H1 (cell line): ENCODE measurements around the gene CFH. TPM values are rescaled to one million over a fixed set of nuclear protein-coding genes. Genes with fewer than 3 reads are reported as not detected.
A peak's percentile ranks its signal among the peaks of the same experiment; 100 is the strongest.

Experiments
- CTCF ChIA-PET: fragments of 300-600 bp; sonication (Branson Sonifier 250); formaldehyde crosslinking; loops from one replicate; lab custom pipeline; 2021; ENCODE audit not compliant: partially characterized antibody; lab: Charles Lee
- POLR2A ChIA-PET: fragments of 300-600 bp; sonication (Branson Sonifier 250); formaldehyde crosslinking; loops from one replicate; lab custom pipeline; 2021; ENCODE audit warnings: inconsistent platforms; ENCODE audit not compliant: partially characterized antibody; lab: Charles Lee
- DNase-seq, 2 experiments: peaks; one replicate each; pipeline versions ENCODE4 v3.0.0 to v3.0.0-alpha.2; 2010 to 2022; ENCODE audit warnings: low spot score in 2 of 2, low read depth in 1 of 2, mixed read lengths in 1 of 2
- FAIRE-seq: peaks from 2 replicates; lab custom pipeline; 2011; peaks lifted over from hg19 to GRCh38; lab: Jason Lieb, UNC
- H2AFZ ChIP-seq: 2 replicates; pipeline ENCODE4 v1.8.1; 2012; ENCODE audit warnings: low read length, inconsistent platforms
- H2AK5ac ChIP-seq: 2 replicates; pipeline ENCODE4 v1.6.1; 2013; ENCODE audit warnings: low read depth, low read length
- H2BK120ac ChIP-seq: replicated peaks from 2 replicates; pipeline ENCODE3; 2013; ENCODE audit warnings: low read depth, low read length, inconsistent platforms
- H2BK12ac ChIP-seq: 2 replicates; pipeline ENCODE4 v1.6.1; 2013; ENCODE audit warnings: low read depth, low read length
- H2BK15ac ChIP-seq: 2 replicates; pipeline ENCODE4 v1.6.1; 2013; ENCODE audit warnings: low read length
- H2BK20ac ChIP-seq: 2 replicates; pipeline ENCODE4 v1.6.1; 2013; ENCODE audit warnings: low read length
- H2BK5ac ChIP-seq: 2 replicates; pipeline ENCODE4 v1.6.1; 2013; ENCODE audit warnings: low read depth, low read length
- H3K14ac ChIP-seq: 2 replicates; pipeline ENCODE4 v1.6.1; 2013; ENCODE audit warnings: inconsistent platforms; ENCODE audit not compliant: insufficient read length
- H3K18ac ChIP-seq: 2 replicates; pipeline ENCODE4 v1.6.1; 2013; ENCODE audit warnings: low read length; ENCODE audit errors: extremely low read depth
- H3K23ac ChIP-seq: 2 replicates; pipeline ENCODE4 v1.6.1; 2013; ENCODE audit warnings: inconsistent platforms; ENCODE audit not compliant: insufficient read length
- H3K23me2 ChIP-seq: 2 replicates; pipeline ENCODE4 v1.6.1; 2013; ENCODE audit warnings: low read depth, low read length
- H3K27ac ChIP-seq: 2 replicates; pipeline ENCODE4 v1.6.1; 2011; ENCODE audit warnings: low read depth, low read length, inconsistent platforms
- H3K27me3 ChIP-seq, 4 experiments: replicated peaks in 1 of 4; 1 replicate in 1 of 4; 2 replicates in 3 of 4; pipeline versions ENCODE4 v1.6.1 to v1.8.1; 2011 to 2013; ENCODE audit warnings: low read length in 3 of 4, mild to moderate bottlenecking in 3 of 4, inconsistent platforms in 2 of 4, mixed read lengths in 2 of 4, moderate library complexity in 1 of 4; ENCODE audit not compliant: control insufficient read depth in 3 of 4, insufficient read depth in 3 of 4; ENCODE audit errors: extremely low read depth in 1 of 4
- H3K36me3 ChIP-seq, 4 experiments: 2 replicates each; pipeline versions ENCODE4 v1.6.1 to v1.8.1; 2011 to 2013; ENCODE audit warnings: mild to moderate bottlenecking in 4 of 4, low read length in 3 of 4, moderate library complexity in 2 of 4, control low read depth in 1 of 4, inconsistent platforms in 1 of 4; ENCODE audit not compliant: insufficient read depth in 4 of 4, control insufficient read depth in 2 of 4
- H3K4ac ChIP-seq: replicated peaks from 2 replicates; pipeline ENCODE3; 2013; ENCODE audit warnings: low read length, low read depth, mixed read lengths, inconsistent platforms; ENCODE audit not compliant: insufficient read length
- H3K4me1 ChIP-seq, 4 experiments: replicated peaks in 1 of 4; 1 replicate in 1 of 4; 2 replicates in 3 of 4; pipeline versions ENCODE4 v1.6.1 to v1.8.1; 2011 to 2013; ENCODE audit warnings: low read length in 3 of 4, inconsistent platforms in 2 of 4, mixed read lengths in 1 of 4; ENCODE audit not compliant: insufficient read depth in 4 of 4, control insufficient read depth in 3 of 4
- H3K4me2 ChIP-seq, 2 experiments: 2 replicates each; pipeline versions ENCODE4 v1.6.1 to v1.8.1; 2011 to 2013; ENCODE audit warnings: low read depth in 2 of 2, low read length in 2 of 2, control low read depth in 1 of 2, inconsistent platforms in 1 of 2, mild to moderate bottlenecking in 1 of 2; ENCODE audit not compliant: insufficient read depth in 1 of 2
- H3K4me3 ChIP-seq, 4 experiments: fragments of 200-600, 300-600 bp in 1 of 4; sonication (generic), shearing (Covaris generic), sonication (Bioruptor Twin) in 1 of 4; 2 replicates each; pipeline versions ENCODE4 v1.5.1 to v1.8.1; 2011 to 2016; ENCODE audit warnings: low read length in 4 of 4, low read depth in 3 of 4, control low read depth in 2 of 4, inconsistent platforms in 2 of 4, mild to moderate bottlenecking in 2 of 4, mixed read lengths in 1 of 4, moderate library complexity in 1 of 4; ENCODE audit not compliant: insufficient read depth in 2 of 4; ENCODE audit errors: extremely low read depth in 1 of 4
- H3K56ac ChIP-seq: replicated peaks from 2 replicates; pipeline ENCODE3; 2013; ENCODE audit warnings: low read depth, mild to moderate bottlenecking, mixed read lengths, low read length, inconsistent platforms; ENCODE audit not compliant: insufficient read length
- H3K79me1 ChIP-seq: 2 replicates; pipeline ENCODE4 v1.6.1; 2013; ENCODE audit warnings: low read depth, low read length, control low read depth
- H3K79me2 ChIP-seq, 2 experiments: 2 replicates each; pipeline versions ENCODE4 v1.6.1 to v1.8.1; 2012 to 2013; ENCODE audit warnings: low read length in 2 of 2, mild to moderate bottlenecking in 2 of 2, inconsistent platforms in 1 of 2; ENCODE audit not compliant: insufficient read depth in 2 of 2, control insufficient read depth in 1 of 2
- H3K9ac ChIP-seq, 4 experiments: replicated peaks in 1 of 4; 1 replicate in 1 of 4; 2 replicates in 3 of 4; pipeline versions ENCODE4 v1.6.1 to v1.8.1; 2011 to 2013; ENCODE audit warnings: low read depth in 3 of 4, low read length in 3 of 4, control low read depth in 2 of 4, mild to moderate bottlenecking in 2 of 4, moderate library complexity in 2 of 4, inconsistent platforms in 1 of 4; ENCODE audit errors: extremely low read depth in 1 of 4
- H3K9me3 ChIP-seq, 2 experiments: 2 replicates each; pipeline versions ENCODE4 v1.6.1 to v1.8.1; 2012 to 2013; ENCODE audit warnings: mild to moderate bottlenecking in 2 of 2, moderate library complexity in 2 of 2, control low read depth in 1 of 2, inconsistent platforms in 1 of 2, low read depth in 1 of 2, low read length in 1 of 2, mixed read lengths in 1 of 2; ENCODE audit not compliant: insufficient read depth in 2 of 2
- H4K20me1 ChIP-seq, 2 experiments: replicated peaks in 1 of 2; 2 replicates each; pipeline versions ENCODE3 to v1.8.1; 2011 to 2013; ENCODE audit warnings: inconsistent platforms in 2 of 2, low read length in 2 of 2, mild to moderate bottlenecking in 1 of 2; ENCODE audit not compliant: insufficient read depth in 2 of 2, control insufficient read depth in 1 of 2
- H4K5ac ChIP-seq: 2 replicates; pipeline ENCODE4 v1.6.1; 2013; ENCODE audit warnings: low read length, low read depth, mixed read lengths, inconsistent platforms; ENCODE audit not compliant: insufficient read length
- H4K8ac ChIP-seq: 2 replicates; pipeline ENCODE4 v1.8.0; 2013; ENCODE audit warnings: mild to moderate bottlenecking, moderate library complexity, low read length, inconsistent platforms; ENCODE audit not compliant: insufficient read depth; ENCODE audit errors: extremely low read depth
- H4K91ac ChIP-seq: replicated peaks from 2 replicates; pipeline ENCODE3; 2013; ENCODE audit warnings: low read length, mixed read lengths, inconsistent platforms; ENCODE audit not compliant: insufficient read length
- ATF2 ChIP-seq: IDR thresholded peaks from 2 replicates; pipeline ENCODE4 v1.6.1; 2012; ENCODE audit warnings: low read length, inconsistent platforms
- BRCA1 ChIP-seq: IDR thresholded peaks from 2 replicates; pipeline ENCODE4 v1.6.1; 2012; ENCODE audit warnings: low read depth, low read length, improper control_type of control experiment
- EP300 ChIP-seq, 2 experiments: IDR thresholded peaks; 1 replicate in 1 of 2; 2 replicates in 1 of 2; pipeline ENCODE4 v1.6.1; 2011 to 2012; ENCODE audit warnings: low read depth in 2 of 2, low read length in 2 of 2, mild to moderate bottlenecking in 2 of 2, borderline replicate concordance in 1 of 2, inconsistent platforms in 1 of 2, moderate library complexity in 1 of 2
- MAFK ChIP-seq: IDR thresholded peaks from 2 replicates; pipeline ENCODE4 v1.6.1; 2012; ENCODE audit warnings: low read depth, mild to moderate bottlenecking, improper control_type of control experiment, low read length
- SIX5 ChIP-seq: IDR thresholded peaks from 2 replicates; pipeline ENCODE4 v1.6.1; 2011; ENCODE audit warnings: mild to moderate bottlenecking, low read depth, low read length
- SP2 ChIP-seq: IDR thresholded peaks from 2 replicates; pipeline ENCODE4 v1.6.1; 2012; ENCODE audit warnings: mild to moderate bottlenecking, low read length, inconsistent platforms
- ZNF274 ChIP-seq: IDR thresholded peaks from 2 replicates; pipeline ENCODE4 v1.7.0; 2012; ENCODE audit warnings: low read length, borderline replicate concordance; ENCODE audit errors: extremely low read depth
- whole genome bisulfite sequencing, 2 experiments: shearing (Covaris generic) in 1 of 2; methylation state at CpG; one replicate each; pipeline versions ENCODE4 v1.1.6 to v1.1.7; 2013 to 2015; ENCODE audit warnings: low lambda C conversion rate in 2 of 2, mixed read lengths in 2 of 2, inconsistent platforms in 1 of 2, low coverage in 1 of 2, missing lambda C conversion rate in 1 of 2; ENCODE audit not compliant: insufficient replicate concordance in 2 of 2, insufficient coverage in 1 of 2, insufficient read length in 1 of 2; ENCODE audit errors: extremely low coverage in 1 of 2, missing lambda C conversion rate in 1 of 2; 5-methylcytosine and 5-hydroxymethylcytosine counted together
- polyA plus RNA-seq, 7 experiments: library from polyadenylated mRNA; depleted of rRNA in 3 of 7; stranded (reverse) in 5 of 7; unstranded in 2 of 7; fragments of >200 nt in 5 of 7; fragments of 200-250 nt in 2 of 7; gene quantifications; 1 replicate in 5 of 7; 2 replicates in 1 of 7; 4 replicates in 1 of 7; pipeline versions ENCODE4 v1.2.1 to v1.2.3, GENCODE V29; 2011 to 2013; ENCODE audit warnings: missing spikeins in 2 of 7, mixed read lengths in 2 of 7
- total RNA-seq: library from RNA; stranded (reverse); fragmentation: NEBNext Ultra II Directional; extraction: Animal tissue kit (Norgen Biotek cat#: 25700); gene quantifications from 2 replicates; pipeline ENCODE4 v1.2.1, GENCODE V29; 2021

The CFH gene
- total and polyA plus RNA-seq, 2 of the 8 experiments (the other 6 are each of a cell fraction or from before 2014, with no cell fraction given) = not detected

- no peak overlapping the region for H4K8ac ChIP-seq
- WGBS, 2 experiments = 85% methylated on average over 3 of the region's 3 CpGs; no CpG with 5 or more reads in 1 of the 2 experiments
- H3K56ac ChIP-seq = no peak overlapping the region
- H3K27me3 ChIP-seq = no peaks in the 10 kb centered on the region
- no peak overlapping the region for H3K14ac ChIP-seq
- H4K5ac ChIP-seq = no peak overlapping the region
- TF ChIP-seq BRCA1 = no peak
- TF ChIP-seq ZNF274 = no peak
- no peak for TF ChIP-seq SIX5
- TF ChIP-seq SP2 = no peak
- TF ChIP-seq ATF2 = no peak
- TF ChIP-seq MAFK = no peak
- TF ChIP-seq EP300 (IDR thresholded peaks at IDR 0.05; ENCODE audit: borderline replicate concordance in 1 of 2, low read depth in 2 of 2, low read length in 2 of 2) = no peak
- no peaks in the 10 kb centered on the region for H3K79me2 ChIP-seq
- no peak overlapping the region for H2BK15ac ChIP-seq
- H3K23me2 ChIP-seq = no peaks in the 10 kb centered on the region
- H3K36me3 ChIP-seq = no peaks in the 10 kb centered on the region
- H4K20me1 ChIP-seq = no peaks in the 10 kb centered on the region
- H2AFZ ChIP-seq = no peak overlapping the region
- no peak overlapping the region for H2AK5ac ChIP-seq
- H3K9ac ChIP-seq = no peak overlapping the region
- H2BK5ac ChIP-seq = no peak overlapping the region
- no peak overlapping the region for H2BK12ac ChIP-seq
- no peak overlapping the region for H3K23ac ChIP-seq
- DNase-seq (no peak), FAIRE-seq (peak; percentile 19)
- ChIA-PET CTCF (interaction anchor here (1.4 kb wide), 1 partner anchor 301 kb away, joined by 3 read pairs; no protein-coding TSS in a partner anchor), POLR2A (no interaction called here)
- H3K9me3 ChIP-seq = no peaks in the 10 kb centered on the region
- no peak overlapping the region for H3K4ac ChIP-seq
- H3K4me1 ChIP-seq = no peaks in the 10 kb centered on the region
- H2BK120ac ChIP-seq = no peak overlapping the region
- no peak overlapping the region for H3K27ac ChIP-seq
- H3K4me3 ChIP-seq = no peak overlapping the region
- no peak overlapping the region for H4K91ac ChIP-seq
- H3K79me1 ChIP-seq = no peaks in the 10 kb centered on the region
- no peak overlapping the region for H3K4me2 ChIP-seq
- no peak overlapping the region for H2BK20ac ChIP-seq
- no peak overlapping the region for H3K18ac ChIP-seq
Measured at GRCh38 chr1:196655494-196655893, 3.7 kb downstream of the CFH start.
